DND-41 (cell line): ENCODE data around the gene ABI3BP.

Experiments used
- ATAC-seq: fragments of 200-7000 bp; cut with Tn5 transposase; 3 replicates; pipeline ENCODE4 v1.9.1; 2021; ENCODE audit warnings: low read depth; ENCODE audit not compliant: insufficient read depth
- DNase-seq: peaks from one replicate; pipeline ENCODE4 v3.0.0-alpha.2; 2020
- H2AFZ ChIP-seq: 2 replicates; pipeline ENCODE4 v1.6.0; 2012; ENCODE audit warnings: low read depth, low read length
- H3K27ac ChIP-seq: 2 replicates; pipeline ENCODE4 v1.5.1; 2012; ENCODE audit warnings: low read length, inconsistent platforms
- H3K27me3 ChIP-seq: fragments of 200-600 bp; sonication (generic); 2 replicates; pipeline ENCODE4 v1.6.0; 2012; ENCODE audit warnings: low read length, mild to moderate bottlenecking, inconsistent platforms; ENCODE audit not compliant: insufficient read depth, poor library complexity
- H3K36me3 ChIP-seq: 2 replicates; pipeline ENCODE4 v1.5.1; 2012; ENCODE audit warnings: low read length, inconsistent platforms; ENCODE audit not compliant: insufficient read depth
- H3K4me1 ChIP-seq: 2 replicates; pipeline ENCODE4 v1.5.1; 2012; ENCODE audit warnings: mild to moderate bottlenecking, low read length; ENCODE audit not compliant: insufficient read depth
- H3K4me2 ChIP-seq: 2 replicates; pipeline ENCODE4 v1.6.0; 2012; ENCODE audit warnings: mild to moderate bottlenecking, moderate library complexity, low read length, inconsistent platforms; ENCODE audit not compliant: insufficient read depth
- H3K4me3 ChIP-seq, 2 experiments: fragments of 200-600 bp in 1 of 2; shearing (Covaris generic) in 1 of 2; 2 replicates each; pipeline ENCODE4 v1.5.1; 2012 to 2016; ENCODE audit warnings: inconsistent platforms in 2 of 2, low read length in 2 of 2, mild to moderate bottlenecking in 2 of 2, low read depth in 1 of 2, moderate library complexity in 1 of 2
- H3K79me2 ChIP-seq: 2 replicates; pipeline ENCODE4 v1.6.0; 2012; ENCODE audit warnings: low read length, inconsistent platforms; ENCODE audit not compliant: insufficient read depth
- H3K9ac ChIP-seq: 2 replicates; pipeline ENCODE4 v1.6.0; 2012; ENCODE audit warnings: low read depth, mild to moderate bottlenecking, inconsistent platforms, low read length, moderate library complexity
- H3K9me3 ChIP-seq: 2 replicates; pipeline ENCODE4 v1.5.1; 2012; ENCODE audit warnings: low read length, moderate library complexity, mild to moderate bottlenecking, inconsistent platforms; ENCODE audit not compliant: insufficient read depth, severe bottlenecking
- H4K20me1 ChIP-seq: 2 replicates; pipeline ENCODE4 v1.6.0; 2012; ENCODE audit warnings: low read length; ENCODE audit not compliant: insufficient read depth
- EZH2 ChIP-seq: IDR thresholded peaks from 3 replicates; pipeline ENCODE4 v1.6.1; 2012; ENCODE audit warnings: borderline replicate concordance, low read depth, mild to moderate bottlenecking, moderate library complexity, low read length, inconsistent platforms; ENCODE audit not compliant: severe bottlenecking
- TF ChIP-seq, protein P1 (sequence below): IDR thresholded peaks from 2 replicates; pipeline ENCODE4 v1.5.1; 2012; ENCODE audit warnings: borderline replicate concordance, low read length, moderate library complexity, mild to moderate bottlenecking; ENCODE audit not compliant: poor library complexity, severe bottlenecking; ENCODE audit errors: extremely low read depth

Gene ABI3BP

DNA sequence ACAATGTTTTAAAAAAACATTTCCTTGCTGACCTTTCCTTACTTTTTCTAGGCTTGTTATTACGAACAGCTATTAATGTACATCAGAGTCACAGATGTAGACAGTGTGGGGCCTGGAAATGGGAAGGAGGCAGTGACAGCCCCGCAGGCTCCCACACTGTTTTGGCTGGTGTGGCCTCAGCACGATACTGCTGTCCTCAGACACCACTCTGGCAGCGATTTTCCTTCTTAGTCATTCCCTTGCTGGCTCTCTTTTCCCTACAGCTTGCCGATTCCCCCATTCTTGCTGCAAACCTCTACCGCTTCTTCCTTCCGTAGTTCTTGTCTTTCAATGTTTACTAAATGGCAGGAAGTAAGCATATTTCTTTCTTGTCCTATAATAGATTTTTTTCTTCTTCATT is 113.1 kb downstream of the ABI3BP start:
- Histone ChIP-seq H3K9ac (no peak overlapping the region), H3K4me2 (no peak overlapping the region), H3K9me3 (no peaks in the 10 kb centered on the region), H4K20me1 (no peaks in the 10 kb centered on the region), H3K4me3 (no peak overlapping the region), H3K27me3 (peaks cover 6% of the 10 kb centered on the region), H3K27ac (no peak overlapping the region), H3K79me2 (no peaks in the 10 kb centered on the region), H3K4me1 (no peaks in the 10 kb centered on the region), H2AFZ (no peak overlapping the region), H3K36me3 (no peaks in the 10 kb centered on the region)
- ATAC-seq (no peak), DNase-seq (no peak)
- TF ChIP-seq, protein P1, sequence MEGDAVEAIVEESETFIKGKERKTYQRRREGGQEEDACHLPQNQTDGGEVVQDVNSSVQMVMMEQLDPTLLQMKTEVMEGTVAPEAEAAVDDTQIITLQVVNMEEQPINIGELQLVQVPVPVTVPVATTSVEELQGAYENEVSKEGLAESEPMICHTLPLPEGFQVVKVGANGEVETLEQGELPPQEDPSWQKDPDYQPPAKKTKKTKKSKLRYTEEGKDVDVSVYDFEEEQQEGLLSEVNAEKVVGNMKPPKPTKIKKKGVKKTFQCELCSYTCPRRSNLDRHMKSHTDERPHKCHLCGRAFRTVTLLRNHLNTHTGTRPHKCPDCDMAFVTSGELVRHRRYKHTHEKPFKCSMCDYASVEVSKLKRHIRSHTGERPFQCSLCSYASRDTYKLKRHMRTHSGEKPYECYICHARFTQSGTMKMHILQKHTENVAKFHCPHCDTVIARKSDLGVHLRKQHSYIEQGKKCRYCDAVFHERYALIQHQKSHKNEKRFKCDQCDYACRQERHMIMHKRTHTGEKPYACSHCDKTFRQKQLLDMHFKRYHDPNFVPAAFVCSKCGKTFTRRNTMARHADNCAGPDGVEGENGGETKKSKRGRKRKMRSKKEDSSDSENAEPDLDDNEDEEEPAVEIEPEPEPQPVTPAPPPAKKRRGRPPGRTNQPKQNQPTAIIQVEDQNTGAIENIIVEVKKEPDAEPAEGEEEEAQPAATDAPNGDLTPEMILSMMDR, result no peak
- no peak for TF ChIP-seq EZH2

DNA sequence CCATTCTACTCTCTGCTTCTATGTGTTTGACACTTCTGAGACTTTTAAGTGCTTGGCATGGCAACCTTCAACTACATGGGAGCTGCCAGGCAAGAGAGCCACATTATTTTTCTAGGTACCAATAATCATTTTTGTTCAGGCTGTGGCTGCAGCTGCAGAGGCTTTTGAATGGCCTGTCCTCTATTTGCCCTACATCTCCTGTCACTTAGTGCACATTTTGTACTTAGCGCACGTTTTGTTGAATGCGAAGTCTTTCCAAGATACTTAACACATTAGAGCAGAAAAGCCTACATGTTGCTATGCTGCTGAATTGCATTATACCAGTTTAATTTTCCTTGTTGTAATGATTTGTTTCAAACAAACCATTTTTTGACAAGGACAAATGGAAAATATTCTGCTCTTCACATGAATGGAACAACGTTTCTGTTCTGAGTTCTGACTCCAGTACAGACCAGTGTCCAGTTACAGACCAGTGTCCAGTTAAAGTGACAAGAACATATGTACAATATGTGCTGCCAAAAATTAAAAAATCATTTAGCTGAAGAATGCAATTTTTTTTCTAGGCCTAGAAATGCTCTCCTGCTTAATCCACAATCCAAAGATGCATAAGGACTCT is 113.9 kb downstream of the ABI3BP start:
- Histone ChIP-seq H2AFZ (no peak overlapping the region), H3K9ac (no peak overlapping the region), H3K4me1 (no peaks in the 10 kb centered on the region), H3K36me3 (no peaks in the 10 kb centered on the region), H3K79me2 (no peaks in the 10 kb centered on the region), H3K27ac (no peak overlapping the region), H3K9me3 (no peaks in the 10 kb centered on the region), H3K4me3 (no peak overlapping the region), H4K20me1 (no peaks in the 10 kb centered on the region), H3K27me3 (peaks cover 6% of the 10 kb centered on the region), H3K4me2 (no peak overlapping the region)
- ATAC-seq, result no peak
- TF ChIP-seq, protein P1, result no peak
- TF ChIP-seq EZH2, result no peak
- DNase-seq, result no peak

DNA sequence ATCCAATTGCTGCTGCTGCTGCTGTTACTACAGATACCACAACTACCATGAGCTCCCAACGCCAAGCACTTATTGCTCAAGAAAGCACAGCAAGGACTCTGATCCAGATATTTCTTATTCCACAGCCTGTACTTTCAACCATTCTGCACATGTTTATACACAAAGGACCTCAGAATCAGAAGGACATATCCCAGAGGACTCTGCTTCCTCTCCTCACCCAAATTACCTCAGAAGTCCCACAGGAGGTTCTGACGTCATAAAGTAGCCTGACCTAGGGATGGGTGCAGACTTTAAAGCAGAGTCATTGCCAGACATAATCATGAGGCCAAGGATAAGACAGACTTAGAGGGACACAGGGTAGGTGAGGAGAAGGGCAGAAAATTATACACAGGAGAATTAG is 115.9 kb downstream of the ABI3BP start:
- Histone ChIP-seq H3K27me3 (peaks cover 6% of the 10 kb centered on the region), H3K36me3 (no peaks in the 10 kb centered on the region), H3K4me1 (no peaks in the 10 kb centered on the region), H3K9ac (no peak overlapping the region), H4K20me1 (no peaks in the 10 kb centered on the region), H2AFZ (no peak overlapping the region), H3K4me3 (no peak overlapping the region), H3K79me2 (no peaks in the 10 kb centered on the region), H3K9me3 (no peaks in the 10 kb centered on the region), H3K4me2 (no peak overlapping the region), H3K27ac (no peak overlapping the region)
- no peak for TF ChIP-seq EZH2
- TF ChIP-seq, protein P1, result no peak
- no peak for ATAC-seq
- DNase-seq, result no peak

- no peak for ATAC-seq
- peaks cover 6% of the 10 kb centered on the region for H3K27me3 ChIP-seq
- no peaks in the 10 kb centered on the region for H4K20me1 ChIP-seq
- H3K79me2 ChIP-seq, result no peaks in the 10 kb centered on the region
- no peaks in the 10 kb centered on the region for H3K9me3 ChIP-seq
- H2AFZ ChIP-seq, result no peak overlapping the region
- no peak for TF ChIP-seq EZH2
- TF ChIP-seq, protein P1, result no peak
- no peak overlapping the region for H3K4me3 ChIP-seq
- H3K9ac ChIP-seq, result no peak overlapping the region
- no peak overlapping the region for H3K4me2 ChIP-seq
- no peaks in the 10 kb centered on the region for H3K36me3 ChIP-seq
- H3K4me1 ChIP-seq, result no peaks in the 10 kb centered on the region
- DNase-seq, result no peak
- H3K27ac ChIP-seq, result no peak overlapping the region
These were observed 118.0 kb downstream of the ABI3BP start for GRCh38 chr3:100875239-100875638.
